Measurements from ENCODE around the gene SYNGR4.

- TF ChIP-seq CTCF (IDR thresholded peaks at IDR 0.05) (no peak), POLR2A (IDR thresholded peaks at IDR 0.05) (no peak)
These were observed 51.6 kb downstream of the SYNGR4 start for GRCh38 chr19:48415806-48416221.

Data from Peyer's patch (tissue), 4 donors.